Measurements from ENCODE around the gene C16orf74. TPM values are rescaled to one million over a fixed set of nuclear protein-coding genes. Genes with fewer than 3 reads are reported as not detected.
A peak's percentile ranks its signal among the peaks of the same experiment; 100 is the strongest.

Gene C16orf74
- total RNA-seq, 4 donors from 2014 or later: 0.27 to 7.0 TPM; not detected in 2

- Histone ChIP-seq H3K4me1 (peaks cover 0 to 30% (median 11%) of the 10 kb centered on the region in 4 donors), H3K27me3 (no peaks in the 10 kb centered on the region), H3K4me3 (no peak overlapping the region), H3K27ac (peak overlapping the region; percentile 25 to 55 (median 40)), H3K9me3 (no peaks in the 10 kb centered on the region), H3K36me3 (peaks cover 0 to 12% (median 0%) of the 10 kb centered on the region in 4 donors)
- DNase-seq: peak; percentile 61
- TF ChIP-seq POLR2A (IDR thresholded peaks at IDR 0.05) (no peak), CTCF (IDR thresholded peaks at IDR 0.05) (no peak), POLR2AphosphoS5 (IDR thresholded peaks at IDR 0.05) (peak in 2 of 3 donors; percentile 26 to 40), EP300 (IDR thresholded peaks at IDR 0.05; ENCODE audit: low read depth) (no peak)
- intact Hi-C loops (cut with DNase I; ENCODE audit: low total_unique reads): no loop called here
- WGBS, 2 donors (ENCODE audit: low coverage in 1 of 2): 68 to 76% methylated on average over 8 of the region's 8 CpGs
- in situ Hi-C loops (cut with MboI; ENCODE audit: low pct_ligation_motif_present in 1 of 4, low pct_unique_long_range_greater_than_20kb in 1 of 4, low sequenced_read_pairs in 3 of 4): no loop called here
Measured at GRCh38 chr16:85681255-85681654, 69.6 kb downstream of the C16orf74 start.

GRCh38 chr16:85680352-85680944, 70.4 kb downstream of the C16orf74 start:
- peak overlapping the region; percentile 25 to 55 (median 40) for H3K27ac ChIP-seq
- peaks cover 0 to 12% (median 0%) of the 10 kb centered on the region in 4 donors for H3K36me3 ChIP-seq
- no peak overlapping the region for H3K4me3 ChIP-seq
- TF ChIP-seq CTCF (IDR thresholded peaks at IDR 0.05) (no peak), EP300 (IDR thresholded peaks at IDR 0.05; ENCODE audit: low read depth) (no peak), POLR2AphosphoS5 (IDR thresholded peaks at IDR 0.05) (no peak), POLR2A (IDR thresholded peaks at IDR 0.05) (no peak)
- no peaks in the 10 kb centered on the region for H3K9me3 ChIP-seq
- in situ Hi-C loops (cut with MboI; ENCODE audit: low pct_ligation_motif_present in 1 of 4, low pct_unique_long_range_greater_than_20kb in 1 of 4, low sequenced_read_pairs in 3 of 4) (no loop called here), intact Hi-C loops (cut with DNase I; ENCODE audit: low total_unique reads) (no loop called here)
- no peaks in the 10 kb centered on the region for H3K27me3 ChIP-seq
- peaks cover 0 to 30% (median 11%) of the 10 kb centered on the region in 4 donors for H3K4me1 ChIP-seq
- WGBS, 2 donors (ENCODE audit: low coverage in 1 of 2): 76 to 90% methylated on average over 3 to 6 of the region's 6 CpGs
- no peak for DNase-seq

GRCh38 chr16:85679870-85680269, 71.0 kb downstream of the C16orf74 start:
- WGBS, 2 donors (ENCODE audit: low coverage in 1 of 2): 80 to 94% methylated on average over 1 to 6 of the region's 6 CpGs
- Histone ChIP-seq H3K9me3 (no peaks in the 10 kb centered on the region), H3K4me1 (peaks cover 0 to 30% (median 11%) of the 10 kb centered on the region in 4 donors), H3K27ac (peak overlapping the region in 1 of 4 donors; percentile 41), H3K4me3 (no peak overlapping the region), H3K27me3 (no peaks in the 10 kb centered on the region), H3K36me3 (peaks cover 0 to 18% (median 1%) of the 10 kb centered on the region in 4 donors)
- DNase-seq: no peak
- TF ChIP-seq POLR2AphosphoS5 (IDR thresholded peaks at IDR 0.05) (no peak), EP300 (IDR thresholded peaks at IDR 0.05; ENCODE audit: low read depth) (no peak), CTCF (IDR thresholded peaks at IDR 0.05) (no peak), POLR2A (IDR thresholded peaks at IDR 0.05) (no peak)
- in situ Hi-C loops (cut with MboI; ENCODE audit: low pct_ligation_motif_present in 1 of 4, low pct_unique_long_range_greater_than_20kb in 1 of 4, low sequenced_read_pairs in 3 of 4): no loop called here
- intact Hi-C loops (cut with DNase I; ENCODE audit: low total_unique reads): no loop called here

- peak; percentile 70 for DNase-seq
- Histone ChIP-seq H3K4me3 (no peak overlapping the region), H3K36me3 (peaks cover 0 to 20% (median 3%) of the 10 kb centered on the region in 4 donors), H3K27me3 (no peaks in the 10 kb centered on the region), H3K9me3 (no peaks in the 10 kb centered on the region), H3K4me1 (peaks cover 0 to 36% (median 14%) of the 10 kb centered on the region in 4 donors), H3K27ac (peak overlapping the region; percentile 22 to 58 (median 44))
- intact Hi-C loops (cut with DNase I; ENCODE audit: low total_unique reads): no loop called here
- TF ChIP-seq POLR2AphosphoS5 (IDR thresholded peaks at IDR 0.05) (no peak), EP300 (IDR thresholded peaks at IDR 0.05; ENCODE audit: low read depth) (no peak), CTCF (IDR thresholded peaks at IDR 0.05) (peak in 1 of 5 experiments; percentile 9), POLR2A (IDR thresholded peaks at IDR 0.05) (no peak)
- in situ Hi-C loops (cut with MboI; ENCODE audit: low pct_ligation_motif_present in 1 of 4, low pct_unique_long_range_greater_than_20kb in 1 of 4, low sequenced_read_pairs in 3 of 4): no loop called here
- WGBS, 2 donors (ENCODE audit: low coverage in 1 of 2): 48 to 65% methylated on average over 4 to 5 of the region's 5 CpGs
Measured at GRCh38 chr16:85678821-85679220, 72.1 kb downstream of the C16orf74 start.

Measured in transverse colon (tissue), 4 donors.